ENCODE measurements around the gene COPG2. TPM values are rescaled to one million over a fixed set of nuclear protein-coding genes. Genes with fewer than 3 reads are reported as not detected.
"Not testable (repeated sequence)": the region's sequence is repeated elsewhere in the genome, so short reads cannot be mapped to it uniquely, and the experiment has no call there.

COPG2 gene
- total RNA-seq, 1 donor from 2014 or later, result 20.6 TPM

DNA sequence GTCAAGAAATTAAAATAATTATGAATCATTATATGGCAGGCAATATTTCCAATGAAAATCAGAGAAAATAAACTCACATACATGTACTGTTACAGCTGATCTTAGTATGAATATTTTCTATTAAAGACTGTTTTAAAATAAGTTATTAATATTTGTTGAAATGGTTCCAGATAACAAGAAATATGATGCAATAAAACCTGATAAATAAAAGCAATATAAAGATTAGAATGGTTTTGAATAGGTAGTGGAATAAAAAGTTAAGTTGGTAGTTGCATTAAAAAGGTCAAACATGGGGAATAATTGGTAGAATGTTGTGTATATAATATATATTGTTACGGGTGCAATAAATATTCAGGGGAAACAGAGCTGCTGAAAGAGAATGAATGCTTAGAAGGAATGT, 124.2 kb downstream of the COPG2 start:
- Mint-ChIP-seq H3K9me3 (ENCODE audit: unreplicated experiment) (no peaks in the 10 kb centered on the region), H3K27me3 (ENCODE audit: low read depth, unreplicated experiment) (no peaks in the 10 kb centered on the region), H3K36me3 (ENCODE audit: low read depth, unreplicated experiment) (peaks cover 6% of the 10 kb centered on the region), H3K4me3 (ENCODE audit: unreplicated experiment) (no peak overlapping the region), H3K4me1 (ENCODE audit: low read depth, unreplicated experiment) (no peaks in the 10 kb centered on the region), H3K27ac (ENCODE audit: unreplicated experiment) (no peak overlapping the region)
- TF ChIP-seq EZH2 (IDR thresholded peaks at IDR 0.05; ENCODE audit: insufficient read depth, low read length), result no peak
- TF ChIP-seq, protein P1, sequence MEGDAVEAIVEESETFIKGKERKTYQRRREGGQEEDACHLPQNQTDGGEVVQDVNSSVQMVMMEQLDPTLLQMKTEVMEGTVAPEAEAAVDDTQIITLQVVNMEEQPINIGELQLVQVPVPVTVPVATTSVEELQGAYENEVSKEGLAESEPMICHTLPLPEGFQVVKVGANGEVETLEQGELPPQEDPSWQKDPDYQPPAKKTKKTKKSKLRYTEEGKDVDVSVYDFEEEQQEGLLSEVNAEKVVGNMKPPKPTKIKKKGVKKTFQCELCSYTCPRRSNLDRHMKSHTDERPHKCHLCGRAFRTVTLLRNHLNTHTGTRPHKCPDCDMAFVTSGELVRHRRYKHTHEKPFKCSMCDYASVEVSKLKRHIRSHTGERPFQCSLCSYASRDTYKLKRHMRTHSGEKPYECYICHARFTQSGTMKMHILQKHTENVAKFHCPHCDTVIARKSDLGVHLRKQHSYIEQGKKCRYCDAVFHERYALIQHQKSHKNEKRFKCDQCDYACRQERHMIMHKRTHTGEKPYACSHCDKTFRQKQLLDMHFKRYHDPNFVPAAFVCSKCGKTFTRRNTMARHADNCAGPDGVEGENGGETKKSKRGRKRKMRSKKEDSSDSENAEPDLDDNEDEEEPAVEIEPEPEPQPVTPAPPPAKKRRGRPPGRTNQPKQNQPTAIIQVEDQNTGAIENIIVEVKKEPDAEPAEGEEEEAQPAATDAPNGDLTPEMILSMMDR (IDR thresholded peaks at IDR 0.05; ENCODE audit: insufficient read depth, low read depth, low read length), result no peak
- Histone ChIP-seq H3K4me3 (ENCODE audit: insufficient read depth, low read depth, low read length) (no peak overlapping the region), H3K36me3 (ENCODE audit: insufficient read depth, low read length) (peaks cover 5% of the 10 kb centered on the region), H3K79me2 (ENCODE audit: insufficient read depth, low read length) (no peaks in the 10 kb centered on the region), H3K27ac (ENCODE audit: low read depth, low read length) (no peak overlapping the region), H3K9me3 (ENCODE audit: insufficient read depth, low read depth, low read length) (no peaks in the 10 kb centered on the region), H4K20me1 (ENCODE audit: insufficient read depth, low read length) (no peaks in the 10 kb centered on the region), H2AFZ (ENCODE audit: low read depth, low read length) (no peak overlapping the region), H3K27me3 (ENCODE audit: insufficient read depth, low read length) (no peaks in the 10 kb centered on the region), H3K4me1 (ENCODE audit: insufficient read depth, low read length) (no peaks in the 10 kb centered on the region), H3K4me2 (ENCODE audit: low read length) (no peak overlapping the region), H3K9ac (ENCODE audit: low read length) (no peak overlapping the region)
- FAIRE-seq (no peak), DNase-seq (ENCODE audit: low read depth) (no peak)

- DNase-seq (ENCODE audit: low read depth) (no peak), FAIRE-seq (no peak)
- Histone ChIP-seq H3K4me3 (ENCODE audit: insufficient read depth, low read depth, low read length) (no peak overlapping the region), H3K9me3 (ENCODE audit: insufficient read depth, low read depth, low read length) (no peaks in the 10 kb centered on the region), H3K9ac (ENCODE audit: low read length) (no peak overlapping the region), H3K36me3 (ENCODE audit: insufficient read depth, low read length) (peaks cover 5% of the 10 kb centered on the region), H2AFZ (ENCODE audit: low read depth, low read length) (no peak overlapping the region), H4K20me1 (ENCODE audit: insufficient read depth, low read length) (no peaks in the 10 kb centered on the region), H3K27ac (ENCODE audit: low read depth, low read length) (no peak overlapping the region), H3K4me1 (ENCODE audit: insufficient read depth, low read length) (no peaks in the 10 kb centered on the region), H3K27me3 (ENCODE audit: insufficient read depth, low read length) (no peaks in the 10 kb centered on the region), H3K79me2 (ENCODE audit: insufficient read depth, low read length) (no peaks in the 10 kb centered on the region), H3K4me2 (ENCODE audit: low read length) (no peak overlapping the region)
- Mint-ChIP-seq H3K9me3 (ENCODE audit: unreplicated experiment) (no peaks in the 10 kb centered on the region), H3K36me3 (ENCODE audit: low read depth, unreplicated experiment) (peaks cover 6% of the 10 kb centered on the region), H3K4me3 (ENCODE audit: unreplicated experiment) (no peak overlapping the region), H3K27ac (ENCODE audit: unreplicated experiment) (no peak overlapping the region), H3K27me3 (ENCODE audit: low read depth, unreplicated experiment) (no peaks in the 10 kb centered on the region), H3K4me1 (ENCODE audit: low read depth, unreplicated experiment) (no peaks in the 10 kb centered on the region)
- TF ChIP-seq, protein P1 (IDR thresholded peaks at IDR 0.05; ENCODE audit: insufficient read depth, low read depth, low read length), result no peak
- TF ChIP-seq EZH2 (IDR thresholded peaks at IDR 0.05; ENCODE audit: insufficient read depth, low read length), result no peak
These were observed 125.0 kb downstream of the COPG2 start for GRCh38 chr7:130543487-130544010.

- H3K9me3 Mint-ChIP-seq (ENCODE audit: unreplicated experiment); H2AFZ ChIP-seq (ENCODE audit: low read depth, low read length); H3K9me3 ChIP-seq (ENCODE audit: insufficient read depth, low read depth, low read length); H3K27me3 Mint-ChIP-seq (ENCODE audit: low read depth, unreplicated experiment); H3K4me1 ChIP-seq (ENCODE audit: insufficient read depth, low read length); H3K9ac ChIP-seq (ENCODE audit: low read length); H3K4me3 Mint-ChIP-seq (ENCODE audit: unreplicated experiment); DNase-seq (ENCODE audit: low read depth); H3K4me2 ChIP-seq (ENCODE audit: low read length); H3K4me3 ChIP-seq (ENCODE audit: insufficient read depth, low read depth, low read length); H3K36me3 Mint-ChIP-seq (ENCODE audit: low read depth, unreplicated experiment); H3K79me2 ChIP-seq (ENCODE audit: insufficient read depth, low read length); H3K27ac Mint-ChIP-seq (ENCODE audit: unreplicated experiment); H3K27ac ChIP-seq (ENCODE audit: low read depth, low read length); H3K36me3 ChIP-seq (ENCODE audit: insufficient read depth, low read length); H3K4me1 Mint-ChIP-seq (ENCODE audit: low read depth, unreplicated experiment); FAIRE-seq; H3K27me3 ChIP-seq (ENCODE audit: insufficient read depth, low read length); H4K20me1 ChIP-seq (ENCODE audit: insufficient read depth, low read length): not testable (repeated sequence)
These were observed 126.3 kb downstream of the COPG2 start for GRCh38 chr7:130542297-130542696.

DNA sequence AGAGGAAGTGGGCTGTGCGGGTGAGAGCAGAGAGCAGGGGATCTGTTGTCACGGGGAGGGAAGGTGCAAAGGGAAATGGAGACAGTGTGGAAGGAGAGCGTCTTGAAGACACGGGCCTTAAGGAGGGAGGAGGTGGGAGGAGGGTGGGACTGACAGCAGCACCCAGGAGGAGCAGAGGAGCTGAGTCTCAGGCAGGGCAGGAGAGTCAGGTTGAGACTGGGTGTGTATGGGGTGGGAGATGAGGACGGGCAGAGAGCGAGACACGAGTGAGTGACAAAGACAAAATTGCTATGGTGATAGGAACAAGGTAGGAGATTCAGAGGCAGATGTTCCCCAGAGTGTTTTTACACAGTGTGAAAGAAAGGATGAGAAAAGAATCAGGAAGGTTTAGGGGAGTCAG, 127.3 kb downstream of the COPG2 start:
- not testable (repeated sequence) for H3K27me3 Mint-ChIP-seq (ENCODE audit: low read depth, unreplicated experiment); H3K36me3 ChIP-seq (ENCODE audit: insufficient read depth, low read length); H3K4me1 ChIP-seq (ENCODE audit: insufficient read depth, low read length); H3K27ac ChIP-seq (ENCODE audit: low read depth, low read length); H3K9me3 Mint-ChIP-seq (ENCODE audit: unreplicated experiment); H3K79me2 ChIP-seq (ENCODE audit: insufficient read depth, low read length); H2AFZ ChIP-seq (ENCODE audit: low read depth, low read length); H3K27ac Mint-ChIP-seq (ENCODE audit: unreplicated experiment); H3K4me1 Mint-ChIP-seq (ENCODE audit: low read depth, unreplicated experiment); H3K9me3 ChIP-seq (ENCODE audit: insufficient read depth, low read depth, low read length); H3K9ac ChIP-seq (ENCODE audit: low read length); H3K4me3 Mint-ChIP-seq (ENCODE audit: unreplicated experiment); H3K4me2 ChIP-seq (ENCODE audit: low read length); FAIRE-seq; H3K4me3 ChIP-seq (ENCODE audit: insufficient read depth, low read depth, low read length); H4K20me1 ChIP-seq (ENCODE audit: insufficient read depth, low read length); H3K27me3 ChIP-seq (ENCODE audit: insufficient read depth, low read length); DNase-seq (ENCODE audit: low read depth); H3K36me3 Mint-ChIP-seq (ENCODE audit: low read depth, unreplicated experiment)

DNA sequence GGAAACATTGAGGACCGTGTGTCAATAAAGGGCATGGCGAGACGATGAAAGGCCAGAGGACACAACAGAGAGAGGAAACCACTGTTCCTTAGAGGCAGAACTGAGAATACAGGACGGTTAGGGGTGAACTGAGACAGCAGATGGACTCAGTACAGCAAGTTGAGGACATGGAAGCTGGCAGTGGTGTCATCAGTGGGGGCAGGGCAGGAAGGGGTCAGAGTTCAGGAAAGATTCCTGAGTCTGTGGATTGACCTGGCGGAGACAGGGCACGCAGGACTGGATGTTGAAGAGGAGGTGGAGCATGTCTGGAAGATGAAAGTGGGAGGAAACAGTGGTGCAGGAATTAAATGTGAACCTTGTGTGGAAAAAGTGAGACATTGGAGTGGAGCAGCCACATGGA, 130.7 kb downstream of the COPG2 start:
- not testable (repeated sequence) for H3K9me3 ChIP-seq (ENCODE audit: insufficient read depth, low read depth, low read length); H3K4me3 Mint-ChIP-seq (ENCODE audit: unreplicated experiment); H3K27me3 Mint-ChIP-seq (ENCODE audit: low read depth, unreplicated experiment); H3K9ac ChIP-seq (ENCODE audit: low read length); DNase-seq (ENCODE audit: low read depth); H3K79me2 ChIP-seq (ENCODE audit: insufficient read depth, low read length); H3K4me1 ChIP-seq (ENCODE audit: insufficient read depth, low read length); H4K20me1 ChIP-seq (ENCODE audit: insufficient read depth, low read length); H3K36me3 ChIP-seq (ENCODE audit: insufficient read depth, low read length); H3K27ac ChIP-seq (ENCODE audit: low read depth, low read length); H3K4me3 ChIP-seq (ENCODE audit: insufficient read depth, low read depth, low read length); H3K27me3 ChIP-seq (ENCODE audit: insufficient read depth, low read length); H3K4me2 ChIP-seq (ENCODE audit: low read length); H3K4me1 Mint-ChIP-seq (ENCODE audit: low read depth, unreplicated experiment); H3K9me3 Mint-ChIP-seq (ENCODE audit: unreplicated experiment); H3K36me3 Mint-ChIP-seq (ENCODE audit: low read depth, unreplicated experiment); FAIRE-seq; H3K27ac Mint-ChIP-seq (ENCODE audit: unreplicated experiment); H2AFZ ChIP-seq (ENCODE audit: low read depth, low read length)
